ACHN (cell line): ENCODE results near the gene CRACR2A.

ENCODE experiments used
- DNase-seq: peaks from one replicate; pipeline ENCODE4 v3.0.0-alpha.2; 2015
- in situ Hi-C: cut with HindIII; loops from 2 replicates; pipeline ENCODE4 v1.10.0; 2017; ENCODE audit warnings: low sequenced_read_pairs, low pct_ligation_motif_present, low pct_unique_long_range_greater_than_20kb

Gene CRACR2A

GRCh38 chr12:3668479-3669165 is 84.3 kb downstream of the CRACR2A start:
- no peak for DNase-seq
- in situ Hi-C loops: loop anchor here (25.0 kb wide), 1 partner anchor 306 kb away; no protein-coding TSS in a partner anchor

- in situ Hi-C loops: loop anchor here (25.0 kb wide), 1 partner anchor 305 kb away; no protein-coding TSS in a partner anchor
- no peak for DNase-seq
Measured at GRCh38 chr12:3667485-3667884, 85.4 kb downstream of the CRACR2A start.

GRCh38 chr12:3666441-3666840 is 86.5 kb downstream of the CRACR2A start:
- in situ Hi-C loops: loop anchor here (25.0 kb wide), 1 partner anchor 304 kb away; no protein-coding TSS in a partner anchor
- no peak for DNase-seq

GRCh38 chr12:3662521-3662921 is 90.4 kb downstream of the CRACR2A start:
- in situ Hi-C loops: loop anchor here (25.0 kb wide), 1 partner anchor 300 kb away; no protein-coding TSS in a partner anchor
- no peak for DNase-seq

- DNase-seq: no peak
- in situ Hi-C loops: loop anchor here (25.0 kb wide), 1 partner anchor 299 kb away; no protein-coding TSS in a partner anchor
Measured at GRCh38 chr12:3661028-3661427, 91.9 kb downstream of the CRACR2A start.

- in situ Hi-C loops: loop anchor here (25.0 kb wide), 1 partner anchor 296 kb away; no protein-coding TSS in a partner anchor
- peak; percentile 45 for DNase-seq
Measured at GRCh38 chr12:3658327-3659163, 94.4 kb downstream of the CRACR2A start.

GRCh38 chr12:3656946-3657622 is 95.8 kb downstream of the CRACR2A start:
- in situ Hi-C loops: loop anchor here (25.0 kb wide), 1 partner anchor 295 kb away; no protein-coding TSS in a partner anchor
- DNase-seq: no peak

- peak; percentile 43 for DNase-seq
- in situ Hi-C loops: loop anchor here (25.0 kb wide), 1 partner anchor 293 kb away; no protein-coding TSS in a partner anchor
Measured at GRCh38 chr12:3655328-3655900, 97.5 kb downstream of the CRACR2A start.

GRCh38 chr12:3651585-3652424 is 101.1 kb downstream of the CRACR2A start:
- DNase-seq: no peak
- in situ Hi-C loops: loop anchor here (25.0 kb wide), 1 partner anchor 290 kb away; no protein-coding TSS in a partner anchor

- no peak for DNase-seq
- in situ Hi-C loops: no loop called here
Measured at GRCh38 chr12:3647504-3647903, 105.4 kb downstream of the CRACR2A start.

- in situ Hi-C loops: no loop called here
- no peak for DNase-seq
Measured at GRCh38 chr12:3646561-3647241, 106.2 kb downstream of the CRACR2A start.

GRCh38 chr12:3645091-3645490 is 107.8 kb downstream of the CRACR2A start:
- in situ Hi-C loops: no loop called here
- DNase-seq: no peak

GRCh38 chr12:3644104-3644503 is 108.8 kb downstream of the CRACR2A start:
- in situ Hi-C loops: no loop called here
- no peak for DNase-seq

- peak; percentile 49 for DNase-seq
- in situ Hi-C loops: no loop called here
Measured at GRCh38 chr12:3641428-3642018, 111.4 kb downstream of the CRACR2A start.

- no peak for DNase-seq
- in situ Hi-C loops: no loop called here
Measured at GRCh38 chr12:3636328-3636727, 116.6 kb downstream of the CRACR2A start.

GRCh38 chr12:3634348-3634747 is 118.6 kb downstream of the CRACR2A start:
- DNase-seq: no peak
- in situ Hi-C loops: no loop called here

- in situ Hi-C loops: no loop called here
- DNase-seq: no peak
Measured at GRCh38 chr12:3633396-3633795, 119.5 kb downstream of the CRACR2A start.
